Heart right ventricle (tissue), 16 donors: ENCODE measurements around the gene SFMBT2. TPM values are rescaled to one million over a fixed set of nuclear protein-coding genes. Genes with fewer than 3 reads are reported as not detected.
A peak's percentile ranks its signal among the peaks of the same experiment; 100 is the strongest.

Source experiments
- ATAC-seq, 8 donors: fragments of 200-7000 bp; cut with Tn5 transposase; one replicate each; pipeline ENCODE4 v1.9.1; 2020; ENCODE audit warnings: mild to moderate bottlenecking in 8 of 8, moderate library complexity in 8 of 8, moderate number of reproducible peaks in 1 of 8
- DNase-seq, 2 donors: peaks; one replicate each; pipeline ENCODE4 v3.0.0-alpha.2; 2020
- H3K27ac ChIP-seq, 10 donors: fragments of 200-600 bp; sonication (generic) in 2 of 10; one replicate each; pipeline versions ENCODE4 v1.5.0 to v1.8.0; 2020 to 2022; ENCODE audit warnings: mild to moderate bottlenecking in 3 of 10
- H3K27me3 ChIP-seq, 7 donors: fragments of 200-600 bp; one replicate each; pipeline ENCODE4 v1.8.0; 2021 to 2022; ENCODE audit warnings: mild to moderate bottlenecking in 2 of 7
- H3K36me3 ChIP-seq, 9 donors: fragments of 200-600 bp; sonication (generic) in 1 of 9; one replicate each; pipeline versions ENCODE4 v1.5.0 to v1.8.0; 2020 to 2022; ENCODE audit warnings: mild to moderate bottlenecking in 2 of 9
- H3K4me1 ChIP-seq, 9 donors: fragments of 200-600 bp; sonication (generic) in 1 of 9; one replicate each; pipeline versions ENCODE4 v1.5.0 to v1.8.0; 2020 to 2022; ENCODE audit warnings: mild to moderate bottlenecking in 4 of 9
- H3K4me3 ChIP-seq, 10 donors: fragments of 200-600 bp; sonication (generic) in 2 of 10; one replicate each; pipeline versions ENCODE4 v1.5.0 to v1.8.0; 2020 to 2022; ENCODE audit warnings: mild to moderate bottlenecking in 7 of 10, moderate library complexity in 2 of 10
- H3K9me3 ChIP-seq, 11 donors: fragments of 200-600 bp in 10 of 11; sonication (generic) in 2 of 11; one replicate each; pipeline versions ENCODE4 v1.5.0 to v1.8.0; 2013 to 2022; ENCODE audit warnings: mild to moderate bottlenecking in 2 of 11, control low read depth in 1 of 11, moderate library complexity in 1 of 11
- WGBS, 2 donors: extraction: QIAGEN DNeasy Blood & Tissue Kit; methylation state at CpG; one replicate each; pipeline ENCODE4 v1.1.7; 2013; ENCODE audit warnings: inconsistent platforms in 1 of 2; 5-methylcytosine and 5-hydroxymethylcytosine counted together
- intact Hi-C, 10 donors: fragments of 100-400 bp; cut with DNase I; formaldehyde crosslinking; loops; one replicate each; pipeline versions ENCODE4 v1.11.1 to v1.14.2; 2022
- polyA plus RNA-seq, 2 donors: library from polyadenylated mRNA; stranded (reverse); fragments of 200-250 nt; gene quantifications; one replicate each; pipeline ENCODE4 v1.2.3, GENCODE V29; 2013
- total RNA-seq, 10 donors: library from RNA; stranded (reverse); fragmentation: NEBNext Ultra II Directional in 3 of 10; extraction: Animal tissue kit (Norgen Biotek cat#: 25700) in 3 of 10; gene quantifications; one replicate each; pipeline versions ENCODE4 v1.2.1 to v1.2.4, GENCODE V29; 2021 to 2023
- TF ChIP-seq, protein P1 (sequence below), 9 donors: fragments of 200-600 bp; sonication (generic) in 2 of 9; IDR thresholded peaks; one replicate each; pipeline versions ENCODE4 v1.5.0 to v1.8.0; 2021 to 2022; ENCODE audit warnings: antibody characterized with exemption in 9 of 9, mild to moderate bottlenecking in 5 of 9, moderate library complexity in 1 of 9
- donor health status: Arrhythmogenic right ventricular cardiomyopathy.
- donor health status: ischemic (EF 13 %, LVEDD 7.1; RV severe dilation, severe dysfunction).
- donor health status: healthy with polysubstance abuse.
- donor health status: DM: no; HTN: yes; CAD: no.
- donor health status: DM: no; HTN: no; CAD: no.
- donor health status: ischemic (EF 25% LVEDD 6.9; RV normal size, moderate dysfunction).
- donor health status: ischemic (EF 25% LVEDD 5.7; RV mildly dilated, moderate dysfunction).
- donor health status: healthy.
- donor health status: DM: yes; HTN: yes; CAD: no.
- donor health status: Ischemic cardiomyopathy.
- donor health status: ischemic (EF 35%, LVEDD 5.7; RV mildly dilated, moderate dysfunction).
- donor health status: nonischemic (EF 11% LVEDD 7.7; RV severe dilation, severe dysfunction).
- donor health status: DM: yes; HTN: yes; CAD: no.
- donor health status: PGD.
- donor health status: ischemic (EF 29% LVEDD 5.4; RV normal size, mild dysfunction).
- donor health status: nonischemic (EF 23%, LVEDD 6.1; RV moderate dilation, normal function).

SFMBT2 gene
- total and polyA plus RNA-seq, 12 donors, result 4.1 to 14.2 (median 10.0) TPM

DNA sequence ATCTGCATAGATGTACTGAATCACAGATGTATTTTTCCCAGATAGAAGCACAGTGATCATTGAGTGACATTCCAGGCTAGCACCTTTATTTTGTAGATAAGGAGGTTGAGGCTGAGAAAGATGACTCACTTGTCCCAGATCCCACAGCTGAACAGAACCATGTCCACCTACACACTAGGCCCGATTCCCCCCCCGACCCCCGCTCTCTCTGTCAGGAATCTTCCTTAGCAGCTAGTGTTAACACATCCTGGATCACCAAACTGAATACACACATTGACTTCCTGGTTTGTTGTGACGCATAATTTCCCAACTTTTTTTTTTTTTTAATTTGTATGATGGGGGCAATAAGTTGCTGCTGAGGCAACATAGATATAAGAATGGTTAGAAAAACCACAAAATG, 5.2 kb downstream of the SFMBT2 start:
- WGBS, 2 donors, result 28 to 33% methylated on average over 3 to 4 of the region's 4 CpGs
- H3K4me1 ChIP-seq, result peaks cover 4 to 73% (median 44%) of the 10 kb centered on the region in 9 donors

DNA sequence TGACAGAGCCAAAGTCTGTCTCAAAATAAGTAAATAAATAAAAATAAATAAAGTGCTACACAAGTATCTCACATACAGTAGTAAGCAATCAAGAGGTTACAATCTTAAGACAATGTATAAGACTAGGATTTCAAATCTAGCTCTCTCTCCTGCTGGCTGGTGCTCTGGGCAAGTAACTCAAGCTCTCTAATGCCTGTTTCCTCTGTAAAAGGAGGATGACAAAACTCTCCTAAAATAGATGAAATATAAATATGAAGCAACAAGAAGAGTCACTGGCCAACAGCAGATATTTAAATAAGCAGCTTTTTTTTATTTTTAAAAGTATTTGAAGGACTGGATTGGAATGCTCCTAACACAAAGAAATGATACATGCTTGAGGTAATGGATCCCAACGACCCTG, 7.2 kb downstream of the SFMBT2 start:
- WGBS, 2 donors, result 82 to 85% methylated on average over 1 of the region's 1 CpG
- intact Hi-C loops, result loop anchor here in 3 of 10 donors (5.0 to 10.0 kb wide), 3 partner anchors 56 to 69 kb away; no protein-coding TSS in a partner anchor

More for the DNA sequence above, 5.2 kb downstream of the SFMBT2 start:
- H3K9me3 ChIP-seq, result no peaks in the 10 kb centered on the region
- DNase-seq (no peak), ATAC-seq (peak in 1 of 8 donors; percentile 27)
- TF ChIP-seq, protein P1, sequence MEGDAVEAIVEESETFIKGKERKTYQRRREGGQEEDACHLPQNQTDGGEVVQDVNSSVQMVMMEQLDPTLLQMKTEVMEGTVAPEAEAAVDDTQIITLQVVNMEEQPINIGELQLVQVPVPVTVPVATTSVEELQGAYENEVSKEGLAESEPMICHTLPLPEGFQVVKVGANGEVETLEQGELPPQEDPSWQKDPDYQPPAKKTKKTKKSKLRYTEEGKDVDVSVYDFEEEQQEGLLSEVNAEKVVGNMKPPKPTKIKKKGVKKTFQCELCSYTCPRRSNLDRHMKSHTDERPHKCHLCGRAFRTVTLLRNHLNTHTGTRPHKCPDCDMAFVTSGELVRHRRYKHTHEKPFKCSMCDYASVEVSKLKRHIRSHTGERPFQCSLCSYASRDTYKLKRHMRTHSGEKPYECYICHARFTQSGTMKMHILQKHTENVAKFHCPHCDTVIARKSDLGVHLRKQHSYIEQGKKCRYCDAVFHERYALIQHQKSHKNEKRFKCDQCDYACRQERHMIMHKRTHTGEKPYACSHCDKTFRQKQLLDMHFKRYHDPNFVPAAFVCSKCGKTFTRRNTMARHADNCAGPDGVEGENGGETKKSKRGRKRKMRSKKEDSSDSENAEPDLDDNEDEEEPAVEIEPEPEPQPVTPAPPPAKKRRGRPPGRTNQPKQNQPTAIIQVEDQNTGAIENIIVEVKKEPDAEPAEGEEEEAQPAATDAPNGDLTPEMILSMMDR (IDR thresholded peaks at IDR 0.05), result no peak
- intact Hi-C loops, result loop anchor here in 8 of 10 donors (2.0 to 10.0 kb wide), 10 partner anchors 58 to 738 kb away; no protein-coding TSS in a partner anchor
- H3K36me3 ChIP-seq, result no peaks in the 10 kb centered on the region
- H3K27me3 ChIP-seq, result peaks cover 0 to 3% (median 0%) of the 10 kb centered on the region in 7 donors
- no peak overlapping the region for H3K4me3 ChIP-seq
- H3K27ac ChIP-seq, result peak overlapping the region in 8 of 10 donors; percentile 8 to 93 (median 61)

DNA sequence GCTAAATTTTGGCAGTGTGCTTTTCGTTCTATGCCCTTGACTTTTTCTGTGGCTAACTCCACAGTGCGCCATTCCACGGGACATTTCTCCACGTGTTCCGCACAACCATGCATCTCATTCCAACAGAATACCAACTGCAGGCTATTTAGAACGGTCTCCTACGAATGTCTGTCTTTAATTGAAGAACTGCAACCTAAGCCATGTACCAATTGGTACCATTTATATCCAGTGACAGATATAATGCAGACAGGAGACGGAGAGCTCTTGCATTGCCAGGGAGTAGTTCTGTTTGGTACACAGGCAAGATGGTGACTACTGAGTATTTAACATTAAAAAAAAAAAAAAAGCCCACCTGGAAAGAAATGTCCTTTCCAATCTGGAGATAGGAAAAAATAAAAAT, 9.1 kb downstream of the SFMBT2 start:
- Histone ChIP-seq H3K27me3 (no peaks in the 10 kb centered on the region), H3K4me1 (peaks cover 2 to 91% (median 63%) of the 10 kb centered on the region in 9 donors), H3K9me3 (no peaks in the 10 kb centered on the region), H3K27ac (peak overlapping the region in 2 of 10 donors; percentile 24 to 25), H3K4me3 (no peak overlapping the region), H3K36me3 (no peaks in the 10 kb centered on the region)
- intact Hi-C loops, result loop anchor here in 4 of 10 donors (2.0 to 10.0 kb wide), 4 partner anchors 54 to 67 kb away; no protein-coding TSS in a partner anchor
- TF ChIP-seq, protein P1 (IDR thresholded peaks at IDR 0.05), result no peak
- DNase-seq (no peak), ATAC-seq (peak in 1 of 8 donors; percentile 20)
- 82 to 83% methylated on average over 8 of the region's 8 CpGs for whole genome bisulfite sequencing, 2 donors

More for the DNA sequence above, 7.2 kb downstream of the SFMBT2 start:
- ATAC-seq (no peak), DNase-seq (no peak)
- peaks cover 4 to 92% (median 60%) of the 10 kb centered on the region in 9 donors for H3K4me1 ChIP-seq
- H3K4me3 ChIP-seq, result no peak overlapping the region
- TF ChIP-seq, protein P1 (IDR thresholded peaks at IDR 0.05), result no peak
- H3K27me3 ChIP-seq, result peaks cover 0 to 3% (median 0%) of the 10 kb centered on the region in 7 donors
- no peaks in the 10 kb centered on the region for H3K9me3 ChIP-seq
- peak overlapping the region in 1 of 10 donors; percentile 21 for H3K27ac ChIP-seq
- no peaks in the 10 kb centered on the region for H3K36me3 ChIP-seq

DNA sequence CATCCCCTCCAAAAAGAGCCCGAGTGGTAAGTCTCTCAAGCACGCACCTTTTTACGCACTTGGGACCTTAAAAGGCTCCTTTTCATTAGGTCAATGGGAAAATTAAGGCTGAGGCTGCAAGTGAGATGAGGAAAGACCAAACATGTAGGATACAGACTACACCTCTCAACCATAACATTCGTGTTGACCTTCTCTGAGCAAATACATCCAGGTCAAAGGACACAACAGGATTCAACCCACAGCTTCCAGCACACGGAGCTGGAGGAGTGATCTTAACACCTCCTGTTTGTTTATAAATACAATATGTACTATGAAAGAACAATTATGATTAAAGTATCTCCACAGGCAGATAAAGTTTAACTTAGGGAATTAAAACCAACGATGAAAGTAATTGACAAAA, 9.7 kb downstream of the SFMBT2 start:
- Histone ChIP-seq H3K27me3 (no peaks in the 10 kb centered on the region), H3K4me3 (no peak overlapping the region), H3K36me3 (no peaks in the 10 kb centered on the region), H3K27ac (peak overlapping the region in 7 of 10 donors; percentile 67 to 87 (median 72)), H3K9me3 (no peaks in the 10 kb centered on the region), H3K4me1 (peaks cover 2 to 85% (median 60%) of the 10 kb centered on the region in 9 donors)
- intact Hi-C loops, result loop anchor here in 4 of 10 donors (2.0 to 10.0 kb wide), 4 partner anchors 54 to 66 kb away; no protein-coding TSS in a partner anchor
- DNase-seq (no peak), ATAC-seq (no peak)
- 80 to 82% methylated on average over 6 of the region's 6 CpGs for WGBS, 2 donors
- TF ChIP-seq, protein P1 (IDR thresholded peaks at IDR 0.05), result no peak
